Naive B cell (primary cell): ENCODE measurements around the gene NR2C1. TPM values are rescaled to one million over a fixed set of nuclear protein-coding genes. Genes with fewer than 3 reads are reported as not detected.

ENCODE experiments used
- polyA plus RNA-seq, 6 donors: library from polyadenylated mRNA; unstranded; fragments of 300-500 nt; fragmentation: Illumina TruSeq; gene quantifications; one replicate each; pipeline ENCODE4 v1.2.3, GENCODE V29; 2021; ENCODE audit warnings: low read depth in 6 of 6

Gene NR2C1
- polyA plus RNA-seq, 6 donors from 2014 or later, result 8.1 to 17.1 (median 11.5) TPM

Other genes with a start within 250 kb of the NR2C1 start
- 100 to 1,000 TPM; 229 to 398 (median 293) TPM for gene NDUFA12, start 69.9 kb downstream of the NR2C1 start, polyA plus RNA-seq
- under 1 TPM in 4 of 6 donors, not detected in 2; 0.05 to 0.81 (median 0.61) TPM for gene FGD6, start 143.8 kb upstream of the NR2C1 start, polyA plus RNA-seq
- 10 to 100 TPM; 15.1 to 24.6 (median 20.6) TPM for gene VEZT, start 144.2 kb upstream of the NR2C1 start, polyA plus RNA-seq